Prostate gland (tissue), 2 donors: ENCODE results near the gene FOXC1. TPM values are rescaled to one million over a fixed set of nuclear protein-coding genes. Genes with fewer than 3 reads are reported as not detected.
A peak's percentile ranks its signal among the peaks of the same experiment; 100 is the strongest.

Source experiments
- DNase-seq: peaks from one replicate; pipeline ENCODE4 v3.0.0-alpha.2; 2019; ENCODE audit warnings: low spot score
- H3K27ac ChIP-seq, 2 donors: fragments of 200-600 bp; sonication (generic); 2 replicates each; pipeline ENCODE4 v1.5.1; 2017 to 2019
- H3K27me3 ChIP-seq: fragments of 200-600 bp; sonication (generic); replicated peaks from 2 replicates; pipeline ENCODE4 v1.5.1; 2019; ENCODE audit not compliant: insufficient read depth
- H3K36me3 ChIP-seq, 2 donors: fragments of 200-600 bp; sonication (generic); 1 replicate in 1 of 2; 2 replicates in 1 of 2; pipeline versions ENCODE4 v1.5.1 to v1.8.1; 2017 to 2019
- H3K4me1 ChIP-seq: fragments of 200-600 bp; sonication (generic); replicated peaks from 2 replicates; pipeline ENCODE4 v1.5.1; 2019
- H3K4me3 ChIP-seq, 2 donors: fragments of 200-600 bp; sonication (generic); 2 replicates each; pipeline ENCODE4 v1.5.1; 2017 to 2019
- H3K9me3 ChIP-seq: fragments of 200-600 bp; sonication (generic); 2 replicates; pipeline ENCODE4 v1.5.1; 2017
- CTCF ChIP-seq, 4 experiments: fragments of 200-600 bp in 2 of 4; fragments of 450-650 bp in 2 of 4; sonication (generic) in 2 of 4; IDR thresholded peaks; 1 replicate in 3 of 4; 2 replicates in 1 of 4; pipeline ENCODE4 v1.5.1; 2016 to 2019; ENCODE audit warnings: antibody characterized with exemption in 4 of 4, mild to moderate bottlenecking in 2 of 4, moderate library complexity in 2 of 4
- POLR2A ChIP-seq: fragments of 450-650 bp; IDR thresholded peaks from one replicate; pipeline ENCODE4 v1.6.1; 2016; ENCODE audit warnings: antibody characterized with exemption, mild to moderate bottlenecking
- POLR2AphosphoS5 ChIP-seq: sonication (generic); formaldehyde crosslinking; IDR thresholded peaks from one replicate; pipeline ENCODE4 v1.6.1; 2017; ENCODE audit warnings: antibody characterized with exemption
- WGBS: methylation state at CpG from one replicate; pipeline ENCODE4 v1.1.5; 2018; 5-methylcytosine and 5-hydroxymethylcytosine counted together
- intact Hi-C: fragments of 100-400 bp; cut with DNase I; formaldehyde crosslinking; loops from one replicate; pipeline ENCODE4 v1.14.2; 2022
- total RNA-seq, 2 donors: library from RNA; depleted of rRNA; stranded (reverse); fragments of >200 nt; gene quantifications; one replicate each; pipeline ENCODE4 v1.1.0, GENCODE V29; 2016

FOXC1 gene
- total RNA-seq, 2 donors from 2014 or later = 9.2 to 11.2 TPM

- H3K4me3 ChIP-seq = peak overlapping the region in 1 of 2 donors; percentile 44
- H3K27me3 ChIP-seq = peaks cover 3% of the 10 kb centered on the region
- no peaks in the 10 kb centered on the region for H3K36me3 ChIP-seq
- no peaks in the 10 kb centered on the region for H3K9me3 ChIP-seq
- 89% methylated on average over 12 of the region's 12 CpGs for WGBS
- TF ChIP-seq POLR2A = no peak
- TF ChIP-seq CTCF (IDR thresholded peaks at IDR 0.05) = no peak
- TF ChIP-seq POLR2AphosphoS5 = no peak
- intact Hi-C loops = no loop called here
- peak overlapping the region; percentile 62 to 75 for H3K27ac ChIP-seq
- no peak for DNase-seq
- no peaks in the 10 kb centered on the region for H3K4me1 ChIP-seq
Observed at GRCh38 chr6:1623769-1624057, 14.0 kb downstream of the FOXC1 start.

GRCh38 chr6:1624058-1624850 lies 14.5 kb downstream of the FOXC1 start:
- TF ChIP-seq CTCF (IDR thresholded peaks at IDR 0.05) = no peak
- TF ChIP-seq POLR2A = no peak
- no peak for TF ChIP-seq POLR2AphosphoS5
- H3K4me1 ChIP-seq = no peaks in the 10 kb centered on the region
- no peaks in the 10 kb centered on the region for H3K9me3 ChIP-seq
- intact Hi-C loops = no loop called here
- WGBS = 30% methylated on average over 65 of the region's 66 CpGs
- peak overlapping the region; percentile 32 to 44 for H3K4me3 ChIP-seq
- DNase-seq = no peak
- H3K27me3 ChIP-seq = peaks cover 3% of the 10 kb centered on the region
- H3K36me3 ChIP-seq = no peaks in the 10 kb centered on the region
- peak overlapping the region; percentile 62 to 75 for H3K27ac ChIP-seq

GRCh38 chr6:1624851-1625781 lies 15.4 kb downstream of the FOXC1 start:
- Histone ChIP-seq H3K27ac (peak overlapping the region; percentile 62 to 75), H3K27me3 (no peaks in the 10 kb centered on the region), H3K4me1 (no peaks in the 10 kb centered on the region), H3K4me3 (peak overlapping the region; percentile 32 to 44), H3K9me3 (no peaks in the 10 kb centered on the region), H3K36me3 (no peaks in the 10 kb centered on the region)
- WGBS = 4% methylated on average over 47 of the region's 53 CpGs
- no peak for DNase-seq
- TF ChIP-seq POLR2A (no peak), POLR2AphosphoS5 (no peak), CTCF (IDR thresholded peaks at IDR 0.05) (no peak)
- intact Hi-C loops = no loop called here

- no peak for TF ChIP-seq CTCF (IDR thresholded peaks at IDR 0.05)
- TF ChIP-seq POLR2AphosphoS5 = no peak
- TF ChIP-seq POLR2A = no peak
- WGBS = 81% methylated on average over 18 of the region's 18 CpGs
- DNase-seq = no peak
Observed at GRCh38 chr6:1625794-1626435, 16.2 kb downstream of the FOXC1 start.

More at GRCh38 chr6:1625794-1626435, 16.2 kb downstream of the FOXC1 start:
- Histone ChIP-seq H3K9me3 (no peaks in the 10 kb centered on the region), H3K27me3 (no peaks in the 10 kb centered on the region), H3K4me3 (peak overlapping the region in 1 of 2 donors; percentile 44), H3K4me1 (no peaks in the 10 kb centered on the region), H3K27ac (peak overlapping the region; percentile 62 to 75), H3K36me3 (no peaks in the 10 kb centered on the region)
- intact Hi-C loops = no loop called here
